Panc1 (cell line): ENCODE results near the gene PGAM1. TPM values are rescaled to one million over a fixed set of nuclear protein-coding genes. Genes with fewer than 3 reads are reported as not detected.

Experiments
- ATAC-seq: fragments of 200-7000 bp; cut with Tn5 transposase; 2 replicates; pipeline ENCODE4 v1.9.1; 2020; ENCODE audit warnings: mild to moderate bottlenecking, moderate library complexity
- BruUV-seq: library from RNA; stranded (reverse); fragments of 400-500 nt; replicated peaks from 2 replicates; lab custom pipeline; 2021; lab: Mats Ljungman, UMichigan
- CTCF ChIA-PET: fragments of 300-600 bp; sonication (Branson Sonifier 250); formaldehyde crosslinking; loops from one replicate; lab custom pipeline; 2022; ENCODE audit warnings: antibody characterized with exemption; lab: Charles Lee
- POLR2A ChIA-PET: fragments of 300-600 bp; sonication (Branson Sonifier 250); formaldehyde crosslinking; loops from one replicate; lab custom pipeline; 2022; ENCODE audit warnings: antibody characterized with exemption; lab: Charles Lee
- DNase-seq: peaks from one replicate; pipeline ENCODE4 v3.0.0-alpha.2; 2010; ENCODE audit warnings: low read depth, low spot score
- H3K27ac ChIP-seq: 2 replicates; pipeline ENCODE4 v1.5.1; 2011; ENCODE audit warnings: mild to moderate bottlenecking, low read length, inconsistent platforms
- H3K27me3 ChIP-seq: fragments of 200-500 bp; sonication (Bioruptor generic); 2 replicates; pipeline ENCODE4 v1.6.0; 2014; ENCODE audit warnings: low read length, inconsistent platforms; ENCODE audit not compliant: control insufficient read depth, insufficient read depth
- H3K36me3 ChIP-seq: fragments of 200-500 bp; sonication (Bioruptor generic); 2 replicates; pipeline ENCODE4 v1.5.1; 2014; ENCODE audit warnings: inconsistent platforms, mild to moderate bottlenecking, low read length, moderate library complexity; ENCODE audit not compliant: control insufficient read depth, insufficient read depth
- H3K4me1 ChIP-seq: 2 replicates; pipeline ENCODE4 v1.5.1; 2011; ENCODE audit warnings: inconsistent platforms, mild to moderate bottlenecking, low read length, moderate library complexity; ENCODE audit not compliant: control insufficient read depth, insufficient read depth
- H3K4me3 ChIP-seq, 2 experiments: 2 replicates each; pipeline ENCODE4 v1.5.1; 2011 to 2012; ENCODE audit warnings: low read depth in 2 of 2, low read length in 2 of 2, mild to moderate bottlenecking in 2 of 2, inconsistent platforms in 1 of 2, moderate library complexity in 1 of 2
- H3K9me3 ChIP-seq: fragments of 200-500 bp; sonication (Bioruptor generic); 2 replicates; pipeline ENCODE4 v1.5.1; 2014; ENCODE audit warnings: low read depth, mild to moderate bottlenecking, inconsistent platforms, low read length, moderate library complexity; ENCODE audit not compliant: control insufficient read depth, insufficient read depth
- CTCF ChIP-seq: fragments of 450-650 bp; IDR thresholded peaks from 2 replicates; pipeline ENCODE4 v1.5.1; 2017; ENCODE audit warnings: mild to moderate bottlenecking
- POLR2AphosphoS5 ChIP-seq: IDR thresholded peaks from 2 replicates; pipeline ENCODE4 v1.6.1; 2012; ENCODE audit warnings: mild to moderate bottlenecking, low read depth, low read length, moderate library complexity
- REST ChIP-seq, 2 experiments: IDR thresholded peaks; 2 replicates each; pipeline ENCODE4 v1.6.1; 2011 to 2012; ENCODE audit warnings: low read depth in 2 of 2, control low read depth in 1 of 2, low read length in 1 of 2, mild to moderate bottlenecking in 1 of 2, moderate library complexity in 1 of 2; ENCODE audit not compliant: insufficient read depth in 1 of 2
- SIN3A ChIP-seq: IDR thresholded peaks from 2 replicates; pipeline ENCODE4 v1.6.1; 2012; ENCODE audit warnings: low read depth, mild to moderate bottlenecking, low read length, moderate library complexity, borderline replicate concordance; ENCODE audit not compliant: insufficient read depth
- TCF7L2 ChIP-seq: IDR thresholded peaks from 2 replicates; pipeline ENCODE4 v1.6.1; 2011; ENCODE audit warnings: mild to moderate bottlenecking, low read depth, low read length, inconsistent platforms
- in situ Hi-C: cut with HindIII; loops from 2 replicates; pipeline ENCODE4 v1.10.0; 2016; ENCODE audit warnings: low sequenced_read_pairs, low pct_unique_long_range_greater_than_20kb
- intact Hi-C: fragments of 100-400 bp; cut with micrococcal nuclease; formaldehyde crosslinking; loops from one replicate; pipeline ENCODE4 v1.10.0; 2022; ENCODE audit not compliant: unreplicated experiment
- total RNA-seq: library from RNA; stranded (reverse); gene quantifications from one replicate; pipeline ENCODE4 v1.2.1, GENCODE V29; 2021; ENCODE audit not compliant: unreplicated experiment

PGAM1 gene
- total RNA-seq, 1 experiment from 2014 or later, result 726 TPM

- ChIA-PET POLR2A (no interaction called here), CTCF (no interaction called here)
- ATAC-seq (no peak), DNase-seq (no peak)
- Histone ChIP-seq H3K27ac (no peak overlapping the region), H3K36me3 (no peaks in the 10 kb centered on the region; the same call in 1 of the 2 replicates), H3K4me1 (peaks cover 20% of the 10 kb centered on the region), H3K4me3 (no peak overlapping the region), H3K27me3 (no peaks in the 10 kb centered on the region), H3K9me3 (no peaks in the 10 kb centered on the region)
- in situ Hi-C loops (no loop called here), intact Hi-C loops (no loop called here)
- TSS peak; percentile 72 for BruUV-seq
- TF ChIP-seq SIN3A (no peak), POLR2AphosphoS5 (no peak), CTCF (no peak), REST (IDR thresholded peaks at IDR 0.05; ENCODE audit: insufficient read depth in 1 of 2, low read depth in 2 of 2, low read length in 1 of 2) (no peak), TCF7L2 (no peak)
Observed at GRCh38 chr10:97444212-97444611, 18.2 kb downstream of the PGAM1 start.

- Histone ChIP-seq H3K4me3 (peak overlapping the region; percentile 75 to 90), H3K9me3 (no peaks in the 10 kb centered on the region), H3K4me1 (peaks cover 20% of the 10 kb centered on the region), H3K27ac (peak overlapping the region; percentile 90), H3K27me3 (no peaks in the 10 kb centered on the region), H3K36me3 (no peaks in the 10 kb centered on the region; the same call in 1 of the 2 replicates)
- CTCF ChIA-PET, result no interaction called here
- ATAC-seq, result no peak; the same call in 1 of the 2 replicates
- no peak for DNase-seq
- POLR2A ChIA-PET, result no interaction called here
- BruUV-seq, result no TSS peak
- no peak for TF ChIP-seq SIN3A
- intact Hi-C loops (no loop called here), in situ Hi-C loops (no loop called here)
Observed at GRCh38 chr10:97445357-97445721, 19.3 kb downstream of the PGAM1 start.

GRCh38 chr10:97445722-97446639 lies 20.0 kb downstream of the PGAM1 start, which contains the start of the genes EXOSC1 and ZDHHC16:
TSS of gene EXOSC1 (minus strand) at chr10:97446006. CDS start at chr10:97445985, 21 bp downstream.
TSS of gene ZDHHC16 (plus strand) at chr10:97446175. CDS start at chr10:97451676, 5,501 bp downstream.
- intact Hi-C loops (no loop called here), in situ Hi-C loops (no loop called here)
- TF ChIP-seq TCF7L2 (peak; percentile 6; the same call in 1 of the 2 replicates), POLR2AphosphoS5 (peak; percentile 91), CTCF (no peak), SIN3A (peak; percentile 88; the same call in 1 of the 2 replicates)
- Histone ChIP-seq H3K27me3 (no peaks in the 10 kb centered on the region), H3K4me1 (peaks cover 20% of the 10 kb centered on the region), H3K36me3 (no peaks in the 10 kb centered on the region; the same call in 1 of the 2 replicates), H3K4me3 (peak within 1 kb of the TSS; percentile 75 to 90), H3K27ac (peak within 1 kb of the TSS; percentile 90), H3K9me3 (no peaks in the 10 kb centered on the region)
- ATAC-seq, result peak; percentile 99
- DNase-seq, result peak; percentile 93
- TSS peak; percentile 85 for BruUV-seq
- POLR2A ChIA-PET, result no interaction called here
- CTCF ChIA-PET, result no interaction called here
